ENCODE results near the gene ZNF426.

The ZNF426 gene

DNA sequence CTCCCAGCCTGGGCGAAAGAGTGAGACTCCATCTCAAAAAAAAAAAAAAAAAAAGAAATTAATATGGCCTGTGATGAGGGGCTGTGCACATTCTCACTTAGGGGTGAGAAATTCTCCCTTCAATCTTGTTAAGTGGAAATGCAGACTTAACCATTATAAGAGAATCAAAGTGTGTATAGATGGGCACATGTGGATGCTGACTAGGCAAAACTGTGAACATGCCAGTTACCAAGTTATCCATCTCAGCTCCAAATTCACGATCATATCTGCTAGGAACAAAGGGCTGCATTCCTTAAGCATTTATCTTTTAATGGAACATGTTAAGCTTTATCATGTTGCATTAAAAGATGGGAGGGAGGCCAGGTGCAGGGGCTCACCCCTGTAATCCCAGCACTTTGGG is 44.3 kb downstream of the ZNF426 start:
- DNase-seq (ENCODE audit: low spot score), result no peak

- no peak for DNase-seq (ENCODE audit: low spot score)
Measured at GRCh38 chr19:9487016-9487415, 51.4 kb downstream of the ZNF426 start.

DNA sequence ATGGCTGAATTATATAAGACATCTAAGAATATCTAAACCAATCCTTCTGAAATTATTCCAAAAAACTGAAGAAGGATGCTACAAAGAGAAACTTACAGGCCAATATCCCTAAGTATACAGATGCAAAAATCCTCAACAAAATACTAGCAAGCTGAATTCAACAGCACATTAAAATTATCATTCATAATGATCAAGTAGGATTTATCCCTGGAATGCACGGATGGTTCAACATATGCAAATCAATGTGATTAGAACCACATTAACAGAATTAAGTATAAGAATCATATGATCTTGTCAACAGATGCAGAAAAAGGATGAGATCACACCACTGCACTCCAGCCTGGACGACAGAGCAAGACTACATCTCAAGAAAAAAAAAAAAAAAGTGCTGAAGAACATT is 53.3 kb downstream of the ZNF426 start:
- DNase-seq (ENCODE audit: low spot score), result no peak

DNA sequence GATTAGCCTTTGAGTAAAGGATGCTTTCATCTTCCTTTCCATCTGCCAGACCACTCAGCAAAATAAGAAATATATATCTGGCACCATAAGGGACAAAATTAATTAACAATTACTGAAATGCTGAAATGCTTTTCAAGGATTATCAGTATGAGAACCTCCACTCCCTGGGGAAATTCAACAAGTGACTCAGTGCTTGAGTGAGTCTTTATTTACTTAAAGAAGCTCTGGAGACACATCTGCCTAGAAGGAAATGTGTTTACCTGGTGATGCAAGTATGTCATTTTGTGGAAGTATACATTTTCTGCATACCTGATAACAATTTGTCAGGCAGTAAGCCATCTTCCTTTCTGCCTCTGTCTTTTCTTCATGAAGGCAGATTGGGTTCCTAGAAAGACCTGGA is 63.5 kb downstream of the ZNF426 start:
- no peak for DNase-seq (ENCODE audit: low spot score)
